COR-L47 (cell line): ENCODE data around the gene PRKN.

Experiments
- DNase-seq: peaks from one replicate; lab custom pipeline; 2025; lab: John Stamatoyannopoulos, UW

The PRKN gene

GRCh38 chr6:162181111-162181510 lies 546.5 kb downstream of the PRKN start:
- no peak for DNase-seq

GRCh38 chr6:162179196-162179951 lies 548.2 kb downstream of the PRKN start:
- no peak for DNase-seq

GRCh38 chr6:162178666-162179065 lies 548.9 kb downstream of the PRKN start:
- DNase-seq: no peak

GRCh38 chr6:162178266-162178665 lies 549.3 kb downstream of the PRKN start:
- no peak for DNase-seq

- DNase-seq: peak; percentile 1
Observed at GRCh38 chr6:162177746-162178145, 549.8 kb downstream of the PRKN start.

GRCh38 chr6:162173466-162173865 lies 554.1 kb downstream of the PRKN start:
- no peak for DNase-seq

- DNase-seq: no peak
Observed at GRCh38 chr6:162165479-162165878, 562.1 kb downstream of the PRKN start.

- DNase-seq: no peak
Observed at GRCh38 chr6:162157167-162157870, 570.2 kb downstream of the PRKN start.

- DNase-seq: no peak
Observed at GRCh38 chr6:162156146-162156545, 571.4 kb downstream of the PRKN start.

GRCh38 chr6:162154930-162155329 lies 572.6 kb downstream of the PRKN start:
- DNase-seq: no peak

- DNase-seq: no peak
Observed at GRCh38 chr6:162154001-162154400, 573.6 kb downstream of the PRKN start.

- no peak for DNase-seq
Observed at GRCh38 chr6:162153120-162153519, 574.4 kb downstream of the PRKN start.

- no peak for DNase-seq
Observed at GRCh38 chr6:162151021-162151665, 576.4 kb downstream of the PRKN start.

- DNase-seq: no peak
Observed at GRCh38 chr6:162150295-162150694, 577.3 kb downstream of the PRKN start.

GRCh38 chr6:162149786-162150185 lies 577.8 kb downstream of the PRKN start:
- no peak for DNase-seq

- DNase-seq: no peak
Observed at GRCh38 chr6:162147805-162148204, 579.8 kb downstream of the PRKN start.

- no peak for DNase-seq
Observed at GRCh38 chr6:162147281-162147680, 580.3 kb downstream of the PRKN start.

GRCh38 chr6:162140251-162140852 lies 587.2 kb downstream of the PRKN start:
- DNase-seq: no peak

GRCh38 chr6:162125659-162126058 lies 601.9 kb downstream of the PRKN start:
- DNase-seq: no peak

GRCh38 chr6:162124710-162125435 lies 602.7 kb downstream of the PRKN start:
- DNase-seq: no peak

GRCh38 chr6:162123797-162124196 lies 603.8 kb downstream of the PRKN start:
- no peak for DNase-seq

GRCh38 chr6:162119341-162119740 lies 608.2 kb downstream of the PRKN start:
- no peak for DNase-seq
